Neuronal stem cell (in vitro differentiated cells): ENCODE data around the gene EMSY. TPM values are rescaled to one million over a fixed set of nuclear protein-coding genes. Genes with fewer than 3 reads are reported as not detected.

Experiments used
- small RNA-seq: library from polyadenylated mRNA; stranded (forward); fragments of <200 nt; extraction: miRNeasy Mini kit (QIAGEN cat#:217004); gene quantifications from one replicate; pipeline ENCODE3, GENCODE V24; 2013; ENCODE audit not compliant: insufficient read depth

The EMSY gene

Small RNA genes lying within 50 kb of the gene (small RNA-seq; reads per million reads assigned to genes)
- gene AP001189.2: not detected
- gene RF00019: not detected
